Upper lobe of left lung (tissue), 4 donors: Measurements from ENCODE around the gene FHIT.

Experiments
- EP300 ChIP-seq, 4 donors: sonication (generic); formaldehyde crosslinking; IDR thresholded peaks; one replicate each; pipeline ENCODE4 v1.5.1; 2017; ENCODE audit warnings: antibody characterized with exemption in 4 of 4, control low read depth in 2 of 4
- POLR2A ChIP-seq, 4 donors: fragments of 450-650 bp; IDR thresholded peaks; one replicate each; pipeline ENCODE4 v1.5.1; 2016 to 2017; ENCODE audit warnings: antibody characterized with exemption in 4 of 4, mild to moderate bottlenecking in 2 of 4
- POLR2AphosphoS5 ChIP-seq, 2 donors: sonication (generic); formaldehyde crosslinking; IDR thresholded peaks; one replicate each; pipeline ENCODE4 v1.5.1; 2017; ENCODE audit warnings: antibody characterized with exemption in 2 of 2
- TF ChIP-seq, protein P1 (sequence below), 6 experiments: fragments of 450-650 bp in 4 of 6; fragments of 200-600 bp in 2 of 6; sonication (generic) in 2 of 6; IDR thresholded peaks; one replicate each; pipeline ENCODE4 v1.5.1; 2016 to 2019; ENCODE audit warnings: antibody characterized with exemption in 6 of 6

- TF ChIP-seq POLR2A (IDR thresholded peaks at IDR 0.05) (no peak), POLR2AphosphoS5 (IDR thresholded peaks at IDR 0.05) (no peak), EP300 (IDR thresholded peaks at IDR 0.05) (no peak)
- TF ChIP-seq, protein P1, sequence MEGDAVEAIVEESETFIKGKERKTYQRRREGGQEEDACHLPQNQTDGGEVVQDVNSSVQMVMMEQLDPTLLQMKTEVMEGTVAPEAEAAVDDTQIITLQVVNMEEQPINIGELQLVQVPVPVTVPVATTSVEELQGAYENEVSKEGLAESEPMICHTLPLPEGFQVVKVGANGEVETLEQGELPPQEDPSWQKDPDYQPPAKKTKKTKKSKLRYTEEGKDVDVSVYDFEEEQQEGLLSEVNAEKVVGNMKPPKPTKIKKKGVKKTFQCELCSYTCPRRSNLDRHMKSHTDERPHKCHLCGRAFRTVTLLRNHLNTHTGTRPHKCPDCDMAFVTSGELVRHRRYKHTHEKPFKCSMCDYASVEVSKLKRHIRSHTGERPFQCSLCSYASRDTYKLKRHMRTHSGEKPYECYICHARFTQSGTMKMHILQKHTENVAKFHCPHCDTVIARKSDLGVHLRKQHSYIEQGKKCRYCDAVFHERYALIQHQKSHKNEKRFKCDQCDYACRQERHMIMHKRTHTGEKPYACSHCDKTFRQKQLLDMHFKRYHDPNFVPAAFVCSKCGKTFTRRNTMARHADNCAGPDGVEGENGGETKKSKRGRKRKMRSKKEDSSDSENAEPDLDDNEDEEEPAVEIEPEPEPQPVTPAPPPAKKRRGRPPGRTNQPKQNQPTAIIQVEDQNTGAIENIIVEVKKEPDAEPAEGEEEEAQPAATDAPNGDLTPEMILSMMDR (IDR thresholded peaks at IDR 0.05) = no peak
Measured at GRCh38 chr3:59813148-59813538, 1438.1 kb downstream of the FHIT start.
